GM23338 (cell line): ENCODE results near the gene ALAD. TPM values are rescaled to one million over a fixed set of nuclear protein-coding genes. Genes with fewer than 3 reads are reported as not detected.

Experiments used
- ATAC-seq: fragments of 200-7000 bp; cut with Tn5 transposase; 3 replicates; pipeline ENCODE4 v1.9.1; 2020
- DNase-seq: peaks from one replicate; pipeline ENCODE4 v3.0.0-alpha.2; 2015; ENCODE audit warnings: low spot score
- H2AFZ ChIP-seq: fragments of 200-600 bp; sonication (generic); 2 replicates; pipeline ENCODE4 v1.8.0; 2016; ENCODE audit warnings: antibody characterized with exemption, mild to moderate bottlenecking, moderate library complexity
- H3F3A ChIP-seq: fragments of 200-600 bp; sonication (generic); replicated peaks from 2 replicates; pipeline ENCODE4 v1.8.0; 2017; ENCODE audit warnings: antibody characterized with exemption, mixed run types, low read depth
- H3K27ac ChIP-seq: fragments of 200-600 bp; sonication (generic); 2 replicates; pipeline ENCODE4 v1.6.1; 2016; ENCODE audit warnings: low read depth
- H3K27me3 ChIP-seq: fragments of 200-600 bp; sonication (generic); 2 replicates; pipeline ENCODE4 v1.8.0; 2016; ENCODE audit warnings: mild to moderate bottlenecking, mixed run types, moderate library complexity; ENCODE audit not compliant: insufficient read depth
- H3K36me3 ChIP-seq: fragments of 200-600 bp; sonication (generic); 2 replicates; pipeline ENCODE4 v1.8.0; 2016; ENCODE audit warnings: mild to moderate bottlenecking; ENCODE audit not compliant: insufficient read depth
- H3K4me1 ChIP-seq: fragments of 200-600 bp; sonication (generic); 2 replicates; pipeline ENCODE4 v1.8.0; 2016; ENCODE audit warnings: mild to moderate bottlenecking, moderate library complexity; ENCODE audit not compliant: insufficient read depth
- H3K4me2 ChIP-seq: fragments of 200-600 bp; sonication (generic); 2 replicates; pipeline ENCODE4 v1.7.1; 2017; ENCODE audit warnings: mixed run types
- H3K4me3 ChIP-seq: fragments of 200-600 bp; sonication (generic); 2 replicates; pipeline ENCODE4 v1.6.1; 2016; ENCODE audit warnings: mixed run types
- H3K79me2 ChIP-seq: fragments of 200-600 bp; sonication (generic); replicated peaks from 2 replicates; pipeline ENCODE4 v1.8.0; 2017; ENCODE audit warnings: mild to moderate bottlenecking; ENCODE audit not compliant: insufficient read depth
- H3K9me2 ChIP-seq: fragments of 200-600 bp; sonication (generic); 2 replicates; pipeline ENCODE4 v1.8.0; 2017; ENCODE audit not compliant: insufficient read depth
- H4K20me1 ChIP-seq: fragments of 200-600 bp; sonication (generic); replicated peaks from 2 replicates; pipeline ENCODE4 v1.8.0; 2017; ENCODE audit warnings: mild to moderate bottlenecking; ENCODE audit not compliant: insufficient read depth
- H3K27ac Mint-ChIP-seq: 2 replicates; pipeline ENCODE4 v1.8.0; 2020; ENCODE audit warnings: inconsistent platforms, mild to moderate bottlenecking, moderate library complexity, mixed read lengths
- H3K27me3 Mint-ChIP-seq: 3 replicates; pipeline ENCODE4 v1.8.0; 2022; ENCODE audit warnings: low read depth, mild to moderate bottlenecking, moderate library complexity, mixed read lengths, inconsistent platforms; ENCODE audit not compliant: insufficient read depth, poor library complexity
- H3K36me3 Mint-ChIP-seq: 3 replicates; pipeline ENCODE4 v1.8.0; 2021; ENCODE audit warnings: low read depth, mild to moderate bottlenecking, inconsistent platforms, moderate library complexity, mixed read lengths
- H3K4me1 Mint-ChIP-seq: 3 replicates; pipeline ENCODE4 v1.8.0; 2020; ENCODE audit warnings: mild to moderate bottlenecking, inconsistent platforms, mixed read lengths
- H3K4me3 Mint-ChIP-seq: 3 replicates; pipeline ENCODE4 v1.8.0; 2021; ENCODE audit warnings: moderate library complexity, mild to moderate bottlenecking, inconsistent platforms, mixed read lengths
- H3K9me3 Mint-ChIP-seq: 3 replicates; pipeline ENCODE4 v1.8.0; 2020; ENCODE audit warnings: moderate library complexity, mild to moderate bottlenecking, inconsistent platforms, mixed read lengths
- CREB1 ChIP-seq: fragments of 250-450 bp; sonication (Bioruptor Pico); IDR thresholded peaks from 2 replicates; pipeline ENCODE4 v1.5.0; 2020; ENCODE audit warnings: low read depth, mild to moderate bottlenecking, moderate library complexity
- ETS1 ChIP-seq: IDR thresholded peaks from 2 replicates; pipeline ENCODE4 v1.6.1; 2016; ENCODE audit warnings: antibody characterized with exemption
- EZH2phosphoT487 ChIP-seq: fragments of 200-600 bp; sonication (generic); IDR thresholded peaks from one replicate; pipeline ENCODE4 v1.8.1; 2018; ENCODE audit warnings: antibody characterized with exemption; ENCODE audit not compliant: unreplicated experiment
- JUNB ChIP-seq: IDR thresholded peaks from one replicate; pipeline ENCODE4 v1.6.1; 2016; ENCODE audit warnings: antibody characterized with exemption; ENCODE audit not compliant: unreplicated experiment
- NANOG ChIP-seq: IDR thresholded peaks from 2 replicates; pipeline ENCODE4 v1.6.1; 2016; ENCODE audit warnings: antibody characterized with exemption, borderline replicate concordance
- REST ChIP-seq: IDR thresholded peaks from one replicate; pipeline ENCODE4 v1.6.1; 2018; ENCODE audit warnings: antibody characterized with exemption; ENCODE audit not compliant: unreplicated experiment
- ZNF114 ChIP-seq: fragments of 250-450 bp; sonication (Bioruptor Pico); IDR thresholded peaks from 2 replicates; pipeline ENCODE4 v1.5.0; 2020; ENCODE audit warnings: mild to moderate bottlenecking, moderate library complexity
- ZNF331 ChIP-seq: fragments of 250-450 bp; sonication (Bioruptor Pico); IDR thresholded peaks from 2 replicates; pipeline ENCODE4 v1.5.0; 2020; ENCODE audit warnings: low read depth, mild to moderate bottlenecking, moderate library complexity
- ZNF462 ChIP-seq: fragments of 250-450 bp; sonication (Bioruptor Pico); IDR thresholded peaks from 2 replicates; pipeline ENCODE4 v1.5.0; 2020; ENCODE audit warnings: mild to moderate bottlenecking, moderate library complexity
- polyA plus RNA-seq: library from polyadenylated mRNA; unstranded; fragments of >200 nt; fragmentation: Nextera tagmentation; extraction: Ambion mirVana; gene quantifications from 2 replicates; pipeline ENCODE4 v1.2.1, GENCODE V29; 2016
- total RNA-seq: library from RNA; depleted of rRNA; stranded (reverse); fragments of >200 nt; shearing (Covaris generic); gene quantifications from 2 replicates; pipeline ENCODE4 v1.2.3, GENCODE V29; 2014

Gene ALAD
- total and polyA plus RNA-seq, 2 experiments from 2014 or later: 7.1 to 10.1 TPM

- TF ChIP-seq ZNF462 (CRISPR knock-in tag) (no peak), JUNB (no peak), ZNF331 (no peak), EZH2phosphoT487 (no peak), ZNF114 (no peak), ETS1 (no peak)
Observed at GRCh38 chr9:113389451-113389850, 11.6 kb downstream of the ALAD start (continued).

- Histone ChIP-seq H3F3A (no peaks in the 10 kb centered on the region), H3K4me3 (no peak overlapping the region), H3K27ac (no peak overlapping the region), H3K79me2 (no peaks in the 10 kb centered on the region), H3K36me3 (no peaks in the 10 kb centered on the region), H2AFZ (no peak overlapping the region), H3K27me3 (no peaks in the 10 kb centered on the region), H3K4me1 (no peaks in the 10 kb centered on the region), H3K9me2 (no peaks in the 10 kb centered on the region), H3K4me2 (no peak overlapping the region), H4K20me1 (peaks cover 2% of the 10 kb centered on the region; the same call in 1 of the 2 replicates)
- Mint-ChIP-seq H3K27me3 (peaks cover 5% of the 10 kb centered on the region), H3K4me1 (no peaks in the 10 kb centered on the region), H3K4me3 (no peak overlapping the region), H3K27ac (no peak overlapping the region), H3K36me3 (peaks cover 11% of the 10 kb centered on the region; the same call in 2 of the 3 replicates), H3K9me3 (no peaks in the 10 kb centered on the region)
- ATAC-seq (no peak), DNase-seq (no peak)
- TF ChIP-seq CREB1 (no peak), NANOG (no peak), ETS1 (no peak), JUNB (no peak), ZNF331 (no peak), REST (no peak)
Observed at GRCh38 chr9:113388833-113389232, 12.3 kb downstream of the ALAD start.
